Thymus (tissue), 11 donors: ENCODE data around the gene BTBD7. TPM values are rescaled to one million over a fixed set of nuclear protein-coding genes. Genes with fewer than 3 reads are reported as not detected.

Experiments
- DNase-seq, 9 donors: peaks; one replicate each; pipeline ENCODE4 v3.0.0-alpha.2; 2013; ENCODE audit warnings: low spot score in 9 of 9, low read depth in 6 of 9, missing footprints in 1 of 9
- H3K27ac ChIP-seq, 2 donors: one replicate each; pipeline ENCODE4 v1.5.1; 2013; ENCODE audit warnings: control low read depth in 1 of 2, low read depth in 1 of 2, low read length in 1 of 2, mild to moderate bottlenecking in 1 of 2, moderate library complexity in 1 of 2
- H3K27me3 ChIP-seq, 2 donors: one replicate each; pipeline ENCODE4 v1.5.1; 2013; ENCODE audit warnings: low read length in 1 of 2; ENCODE audit not compliant: control insufficient read depth in 2 of 2, insufficient read depth in 1 of 2
- H3K36me3 ChIP-seq, 2 donors: one replicate each; pipeline ENCODE4 v1.5.1; 2013; ENCODE audit warnings: low read length in 1 of 2, mild to moderate bottlenecking in 1 of 2, moderate library complexity in 1 of 2; ENCODE audit not compliant: control insufficient read depth in 2 of 2, insufficient read depth in 2 of 2
- H3K4me1 ChIP-seq, 2 donors: one replicate each; pipeline ENCODE4 v1.5.1; 2013; ENCODE audit warnings: low read length in 2 of 2; ENCODE audit not compliant: control insufficient read depth in 2 of 2, insufficient read depth in 2 of 2
- H3K4me3 ChIP-seq, 2 donors: one replicate each; pipeline ENCODE4 v1.5.1; 2013; ENCODE audit warnings: low read length in 2 of 2, control low read depth in 1 of 2, mild to moderate bottlenecking in 1 of 2
- H3K9me3 ChIP-seq, 2 donors: one replicate each; pipeline ENCODE4 v1.5.1; 2013; ENCODE audit warnings: low read length in 1 of 2, mild to moderate bottlenecking in 1 of 2; ENCODE audit not compliant: control insufficient read depth in 2 of 2, insufficient read depth in 1 of 2
- WGBS: extraction: QIAGEN DNeasy Blood & Tissue Kit; methylation state at CpG from one replicate; pipeline ENCODE4 v1.1.7; 2013; 5-methylcytosine and 5-hydroxymethylcytosine counted together
- polyA plus RNA-seq: library from polyadenylated mRNA; stranded (reverse); fragments of 200-250 nt; gene quantifications from one replicate; pipeline ENCODE4 v1.2.3, GENCODE V29; 2013
- total RNA-seq: library from RNA; stranded (reverse); fragments of 120-200 nt; gene quantifications from one replicate; pipeline ENCODE4 v1.2.4, GENCODE V29; 2013
- donor health status: healthy.

Gene BTBD7
- total and polyA plus RNA-seq, 2 donors: 8.4 to 10.5 TPM

DNA sequence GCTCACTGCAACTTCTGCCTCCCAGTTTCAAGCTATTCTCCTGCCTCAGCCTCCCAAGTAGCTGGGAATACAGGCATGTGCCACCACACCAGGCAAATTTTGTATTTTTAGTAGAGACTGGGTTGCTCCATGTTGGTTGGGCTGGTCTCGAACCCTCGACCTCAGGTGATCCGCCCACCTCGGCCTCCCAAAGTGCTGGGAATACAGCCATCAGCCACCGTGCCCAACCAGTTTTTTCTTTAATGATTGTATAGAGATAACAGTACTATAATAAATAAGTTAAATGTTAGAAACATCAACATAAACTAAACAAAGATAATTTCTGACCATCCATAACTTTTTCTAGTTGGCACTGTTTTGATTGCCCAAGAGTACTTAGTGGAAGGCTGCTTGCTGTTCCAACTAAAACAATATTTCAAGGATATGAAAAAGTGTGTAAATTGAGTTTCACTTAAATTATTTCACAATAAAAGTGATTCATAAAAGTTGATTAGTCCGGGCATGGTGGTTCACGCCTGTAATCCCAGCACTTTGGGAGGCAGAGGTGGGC is 131.6 kb downstream of the BTBD7 start:
- peaks cover 0 to 2% of the 10 kb centered on the region in 2 donors for H3K36me3 ChIP-seq
- no peak for DNase-seq
- no peak overlapping the region for H3K4me3 ChIP-seq
- 90% methylated on average over 7 of the region's 7 CpGs for WGBS
- no peaks in the 10 kb centered on the region for H3K9me3 ChIP-seq
- H3K27me3 ChIP-seq: no peaks in the 10 kb centered on the region
- peaks cover 6 to 12% of the 10 kb centered on the region in 2 donors for H3K4me1 ChIP-seq
- H3K27ac ChIP-seq: no peak overlapping the region

DNA sequence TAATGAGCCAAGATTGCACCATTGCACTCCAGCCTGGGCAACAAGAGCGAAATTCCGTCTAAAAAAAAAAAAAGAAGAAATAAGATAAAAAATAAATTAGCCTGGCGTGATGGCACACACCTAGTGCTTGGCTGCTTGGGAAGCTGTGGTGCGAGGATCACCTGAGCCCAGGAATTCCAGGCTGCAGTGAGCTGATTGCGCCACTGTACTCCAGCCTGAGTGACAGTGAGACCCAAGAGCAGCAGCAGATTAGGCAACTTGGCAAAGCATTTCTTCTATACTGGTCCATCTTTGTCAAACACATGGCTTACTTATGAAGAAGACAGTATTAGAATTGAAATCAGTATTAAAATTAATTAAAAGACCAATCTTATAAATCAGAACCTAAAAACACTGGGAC is 132.3 kb downstream of the BTBD7 start:
- Histone ChIP-seq H3K27ac (no peak overlapping the region), H3K4me1 (peaks cover 5 to 7% of the 10 kb centered on the region in 2 donors), H3K27me3 (no peaks in the 10 kb centered on the region), H3K9me3 (no peaks in the 10 kb centered on the region), H3K4me3 (no peak overlapping the region), H3K36me3 (peaks cover 0 to 2% of the 10 kb centered on the region in 2 donors)
- DNase-seq: no peak
- 99% methylated on average over 5 of the region's 5 CpGs for WGBS

DNA sequence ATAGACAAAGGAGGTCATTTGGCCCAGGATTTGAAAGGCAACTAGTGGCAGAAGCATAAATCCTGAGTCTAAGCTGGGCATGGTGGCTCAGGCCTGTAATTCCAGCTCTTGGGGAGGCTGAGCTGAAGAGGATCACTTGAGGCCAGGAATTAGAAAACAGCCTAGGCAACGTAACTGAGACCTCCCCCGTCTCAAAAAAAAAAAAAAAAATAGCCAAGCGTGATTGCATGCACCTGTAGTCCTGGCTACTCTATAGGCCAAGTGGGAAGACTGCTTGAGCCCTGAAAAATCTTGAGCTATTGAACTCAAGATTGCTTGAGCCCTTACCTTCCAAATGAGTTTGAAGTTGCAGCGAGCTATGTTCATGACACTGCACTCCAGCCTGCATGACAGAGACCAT is 133.8 kb downstream of the BTBD7 start:
- Histone ChIP-seq H3K36me3 (peaks cover 2% of the 10 kb centered on the region in 2 donors), H3K4me1 (no peaks in the 10 kb centered on the region), H3K9me3 (no peaks in the 10 kb centered on the region), H3K27ac (no peak overlapping the region), H3K4me3 (no peak overlapping the region), H3K27me3 (no peaks in the 10 kb centered on the region)
- 85% methylated on average over 4 of the region's 4 CpGs for WGBS
- DNase-seq: no peak

DNA sequence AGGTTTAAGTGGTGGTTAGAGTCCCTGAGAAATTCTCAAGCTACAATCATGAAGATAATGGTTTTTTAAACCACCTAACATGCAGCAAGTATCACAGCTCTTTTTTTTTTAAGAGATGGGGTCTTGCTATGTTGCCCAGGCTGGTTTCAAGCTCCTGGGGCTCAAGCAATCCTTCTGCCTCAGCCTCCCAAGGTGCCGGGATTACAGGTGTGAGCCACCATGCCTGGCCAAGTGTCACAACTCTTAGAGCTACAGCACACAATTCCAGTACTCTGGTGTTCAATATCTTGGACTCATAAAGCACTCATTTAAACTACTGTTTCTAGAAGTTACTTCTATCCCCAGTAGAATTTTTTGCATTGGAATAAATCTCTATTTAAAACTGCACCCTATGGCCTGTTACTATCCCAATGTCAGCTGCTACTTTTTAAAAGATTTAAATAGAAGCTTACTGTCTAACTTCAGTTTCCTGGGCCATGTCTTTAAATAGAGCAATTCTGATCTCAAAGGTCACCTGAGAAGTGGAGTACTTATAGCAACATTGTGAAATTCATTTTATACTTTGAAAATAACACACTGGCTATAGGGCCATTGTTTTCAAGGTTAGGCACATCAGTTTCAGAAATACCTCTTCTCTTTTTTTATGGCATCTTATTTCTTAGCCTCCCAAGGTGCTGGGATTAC is 137.4 kb downstream of the BTBD7 start:
- peaks cover 2 to 3% of the 10 kb centered on the region in 2 donors for H3K36me3 ChIP-seq
- no peak overlapping the region for H3K4me3 ChIP-seq
- H3K27ac ChIP-seq: no peak overlapping the region
- H3K4me1 ChIP-seq: no peaks in the 10 kb centered on the region
- WGBS: 98% methylated on average over 1 of the region's 1 CpG
- DNase-seq: no peak
- no peaks in the 10 kb centered on the region for H3K27me3 ChIP-seq
- no peaks in the 10 kb centered on the region for H3K9me3 ChIP-seq

Other genes starting within 250 kb of the BTBD7 start
- gene ITPK1, start 217.1 kb downstream of the BTBD7 start, total RNA-seq: 9.5 TPM
- 20.9 TPM for gene ITPK1, start 217.1 kb downstream of the BTBD7 start, polyA plus RNA-seq
- 29.7 TPM for gene MOAP1, start 148.1 kb downstream of the BTBD7 start, total RNA-seq
- 37.9 TPM for gene MOAP1, start 148.1 kb downstream of the BTBD7 start, polyA plus RNA-seq
- 18.9 TPM for gene LYSET, start 147.7 kb downstream of the BTBD7 start, total RNA-seq
- 38.8 TPM for gene LYSET, start 147.7 kb downstream of the BTBD7 start, polyA plus RNA-seq
- 22.8 TPM for gene GON7, start 126.0 kb downstream of the BTBD7 start, total RNA-seq
- gene GON7, start 126.0 kb downstream of the BTBD7 start, polyA plus RNA-seq: 32.3 TPM
- gene UBR7, start 125.8 kb downstream of the BTBD7 start, total RNA-seq: 29.6 TPM
- 19.6 TPM for gene UBR7, start 125.8 kb downstream of the BTBD7 start, polyA plus RNA-seq
- gene COX8C, start 14.1 kb upstream of the BTBD7 start, total RNA-seq: not detected
- not detected for gene COX8C, start 14.1 kb upstream of the BTBD7 start, polyA plus RNA-seq
- gene UNC79, start 97.9 kb upstream of the BTBD7 start, total RNA-seq: 0.05 TPM
- 0.11 TPM for gene UNC79, start 97.9 kb upstream of the BTBD7 start, polyA plus RNA-seq